ENCODE measurements around the gene LRRC34. TPM values are rescaled to one million over a fixed set of nuclear protein-coding genes. Genes with fewer than 3 reads are reported as not detected.
A peak's percentile ranks its signal among the peaks of the same experiment; 100 is the strongest.

Gene LRRC34
- total RNA-seq, 1 donor from 2014 or later: 1.6 TPM

GRCh38 chr3:169772305-169772896 is 40.3 kb downstream of the LRRC34 start:
- intact Hi-C loops (cut with micrococcal nuclease): no loop called here
- ATAC-seq (peak; percentile 79), DNase-seq (peak; percentile 78)

DNA sequence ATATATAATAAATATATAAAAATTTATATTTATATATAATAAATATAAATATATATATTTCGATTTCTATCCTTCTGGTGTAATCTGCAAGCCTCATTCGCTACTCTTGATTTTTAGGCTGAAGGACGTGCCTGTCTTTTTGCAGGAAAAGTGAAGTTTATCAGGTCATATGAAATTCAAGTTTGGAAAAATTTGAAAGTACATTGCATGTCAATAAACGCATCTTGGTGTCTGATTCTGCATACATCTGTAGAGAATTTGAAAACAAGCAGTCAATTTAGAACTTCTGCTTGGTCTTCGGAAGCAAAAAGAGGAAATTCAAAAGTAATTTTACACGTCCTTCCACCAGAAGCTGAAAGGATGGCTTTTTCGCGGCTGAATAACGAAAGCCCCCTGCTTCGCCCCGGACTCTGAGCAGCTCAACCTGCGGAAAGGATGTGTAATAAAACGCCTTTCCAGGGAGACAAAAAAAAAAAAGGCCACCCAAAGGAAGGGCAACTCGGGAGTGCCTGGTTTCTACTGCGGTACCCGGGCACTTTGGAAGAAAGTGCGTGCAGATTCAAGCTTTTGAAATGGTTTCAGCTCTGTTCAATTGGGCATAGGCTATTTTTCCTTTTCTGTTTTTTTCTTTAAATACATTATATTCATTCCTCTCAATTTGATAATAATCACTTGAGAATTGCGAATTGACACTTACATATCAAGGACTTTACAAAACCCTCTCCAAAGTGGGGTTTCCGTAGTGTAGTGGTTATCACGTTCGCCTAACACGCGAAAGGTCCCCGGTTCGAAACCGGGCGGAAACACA is 41.0 kb downstream of the LRRC34 start:
- intact Hi-C loops (cut with micrococcal nuclease): no loop called here
- peak; percentile 59 for DNase-seq
- peak; percentile 40 for ATAC-seq

- ATAC-seq: peak; percentile 6
These were observed 43.2 kb downstream of the LRRC34 start, which contains the start of gene ACTRT3 for GRCh38 chr3:169769287-169770181. Gene ACTRT3 (minus strand): TSS chr3:169769561. CDS start chr3:169769520, 41 bp downstream.

GRCh38 chr3:169764882-169765612 is 47.7 kb downstream of the LRRC34 start, which contains the start of gene TERC:
Gene TERC (minus strand): TSS chr3:169765060.
- DNase-seq (peak; percentile 94), ATAC-seq (peak; percentile 96)
- intact Hi-C loops (cut with micrococcal nuclease): no loop called here

More at GRCh38 chr3:169769287-169770181, 43.2 kb downstream of the LRRC34 start, which contains the start of gene ACTRT3:
- intact Hi-C loops (cut with micrococcal nuclease): no loop called here
- DNase-seq: peak; percentile 84

DNA sequence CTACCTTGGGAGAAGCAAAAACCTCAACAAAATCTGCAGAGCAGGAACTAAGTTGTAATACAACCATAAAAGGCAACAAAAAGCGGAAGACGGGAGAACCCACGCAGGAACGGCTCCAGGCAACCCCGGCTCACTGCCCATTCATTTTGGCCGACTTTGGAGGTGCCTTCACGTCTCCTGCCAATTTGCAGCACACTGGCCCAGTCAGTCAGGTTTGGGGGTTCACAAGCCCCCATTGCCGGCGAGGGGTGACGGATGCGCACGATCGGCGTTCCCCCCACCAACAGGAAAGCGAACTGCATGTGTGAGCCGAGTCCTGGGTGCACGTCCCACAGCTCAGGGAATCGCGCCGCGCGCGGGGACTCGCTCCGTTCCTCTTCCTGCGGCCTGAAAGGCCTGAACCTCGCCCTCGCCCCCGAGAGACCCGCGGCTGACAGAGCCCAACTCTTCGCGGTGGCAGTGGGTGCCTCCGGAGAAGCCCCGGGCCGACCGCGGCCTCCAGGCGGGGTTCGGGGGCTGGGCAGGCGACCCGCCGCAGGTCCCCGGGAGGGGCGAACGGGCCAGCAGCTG is 48.3 kb downstream of the LRRC34 start:
- peak; percentile 76 for DNase-seq
- intact Hi-C loops (cut with micrococcal nuclease): no loop called here
- ATAC-seq: peak; percentile 70

- ATAC-seq: no peak
- intact Hi-C loops (cut with micrococcal nuclease): no loop called here
- no peak for DNase-seq
These were observed 52.2 kb downstream of the LRRC34 start for GRCh38 chr3:169760479-169760878.

DNA sequence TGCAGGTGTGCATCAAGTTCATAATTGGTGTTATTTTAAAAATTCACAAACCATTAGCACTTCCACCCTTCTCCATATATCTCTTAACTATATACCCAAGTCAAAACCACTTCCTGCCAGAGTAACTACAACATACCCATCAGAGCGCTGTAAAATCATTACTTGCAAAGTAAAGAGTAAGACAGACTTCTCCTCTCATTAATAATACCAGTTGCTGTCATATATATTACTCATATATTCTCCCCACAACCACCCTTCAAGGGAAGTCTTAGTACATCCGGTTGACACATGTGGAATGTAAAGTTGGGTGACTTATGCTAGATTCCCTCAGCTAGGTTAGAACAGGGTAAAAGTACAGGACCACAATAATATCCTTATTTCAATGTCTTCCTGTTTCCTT is 53.4 kb downstream of the LRRC34 start:
- ATAC-seq: no peak
- DNase-seq: no peak
- intact Hi-C loops (cut with micrococcal nuclease): no loop called here

DNA sequence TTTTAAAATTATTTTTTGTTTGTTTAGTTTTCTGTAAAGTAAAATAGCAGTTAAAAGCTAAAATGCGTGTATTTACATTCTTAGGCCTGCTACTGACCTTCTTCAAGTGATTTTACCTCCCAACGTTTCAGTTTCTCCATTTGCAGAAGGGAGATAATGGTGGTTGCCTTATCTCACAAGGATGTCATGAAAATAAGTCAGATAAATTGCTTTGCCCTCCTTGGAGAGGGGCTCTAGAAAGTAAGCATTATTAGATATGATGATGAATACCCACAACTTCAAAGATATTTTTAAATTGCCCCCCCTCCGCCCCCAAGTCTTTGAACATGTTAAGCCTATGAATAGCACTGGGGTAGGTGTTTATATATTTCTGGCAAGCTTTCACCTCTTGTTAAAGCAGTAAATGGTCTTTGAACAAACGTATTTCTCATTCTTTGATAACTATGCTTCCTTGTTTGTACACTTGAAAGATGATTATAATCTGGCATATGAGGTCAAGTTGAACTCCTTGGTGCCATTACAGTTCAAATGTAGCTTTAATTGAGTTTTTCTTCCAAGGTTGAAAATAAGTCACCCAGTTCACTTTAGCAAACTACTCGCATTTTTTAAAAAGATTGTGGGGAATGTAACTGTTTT is 54.2 kb downstream of the LRRC34 start:
- DNase-seq (no peak), ATAC-seq (no peak)
- intact Hi-C loops (cut with micrococcal nuclease): no loop called here

GRCh38 chr3:169755488-169755887 is 57.2 kb downstream of the LRRC34 start:
- no peak for ATAC-seq
- intact Hi-C loops (cut with micrococcal nuclease): no loop called here
- no peak for DNase-seq

GRCh38 chr3:169754711-169755110 is 58.0 kb downstream of the LRRC34 start:
- intact Hi-C loops (cut with micrococcal nuclease): no loop called here
- no peak for ATAC-seq

DNA sequence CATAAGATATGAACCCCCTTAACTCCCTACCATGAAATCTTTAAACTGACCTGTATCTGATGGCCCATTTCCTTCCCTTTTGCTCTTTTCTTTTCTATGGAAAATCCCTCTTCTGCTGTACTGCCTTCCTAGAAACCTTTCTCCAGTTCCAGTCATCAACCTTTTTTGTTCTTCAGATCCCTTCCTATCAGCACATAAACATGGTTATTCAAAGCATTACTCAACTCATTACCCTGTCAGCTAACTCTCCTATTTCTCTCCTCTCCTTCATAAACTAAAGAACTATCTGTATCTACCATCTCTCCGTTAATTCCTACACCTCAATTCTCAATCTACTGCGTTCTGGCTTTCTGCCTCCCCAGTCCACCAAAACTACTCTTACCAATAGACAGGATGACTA is 60.8 kb downstream of the LRRC34 start:
- DNase-seq (no peak), ATAC-seq (no peak)
- intact Hi-C loops (cut with micrococcal nuclease): no loop called here

More at GRCh38 chr3:169754711-169755110, 58.0 kb downstream of the LRRC34 start:
- DNase-seq: no peak

- DNase-seq: no peak
- no peak for ATAC-seq
- intact Hi-C loops (cut with micrococcal nuclease): no loop called here
These were observed 62.0 kb downstream of the LRRC34 start for GRCh38 chr3:169750665-169751064.

DNA sequence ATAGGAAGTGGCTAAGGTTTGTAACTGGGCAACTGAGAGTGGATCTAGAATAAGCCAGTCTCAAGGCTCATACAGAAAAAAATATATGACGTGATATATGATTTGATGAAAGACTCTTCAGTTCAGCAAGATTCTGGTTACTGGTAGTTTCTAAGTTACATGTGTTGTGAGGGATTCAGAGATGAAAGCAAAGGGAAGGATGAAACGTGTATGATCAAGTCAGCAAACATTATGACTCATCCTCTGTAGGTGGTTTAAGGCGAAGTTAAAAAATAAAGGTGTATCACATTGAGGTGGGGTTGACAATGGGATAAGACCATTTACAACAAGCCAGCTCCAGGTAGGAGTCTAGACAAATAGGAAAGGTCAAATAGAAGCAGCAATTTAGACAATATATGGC is 64.0 kb downstream of the LRRC34 start:
- ATAC-seq (no peak), DNase-seq (no peak)
- intact Hi-C loops (cut with micrococcal nuclease): no loop called here

- DNase-seq (no peak), ATAC-seq (no peak)
- intact Hi-C loops (cut with micrococcal nuclease): no loop called here
These were observed 65.8 kb downstream of the LRRC34 start for GRCh38 chr3:169746924-169747323.

- DNase-seq (no peak), ATAC-seq (no peak)
- intact Hi-C loops (cut with micrococcal nuclease): no loop called here
These were observed 68.2 kb downstream of the LRRC34 start for GRCh38 chr3:169744366-169745054.

All from left ventricle myocardium superior (tissue), 1 donor.